NCI-H526 (cell line): Measurements from ENCODE around the gene MAP2.

Experiments used
- DNase-seq, 2 experiments: peaks; one replicate each; lab custom pipeline; 2025; lab: John Stamatoyannopoulos, UW

Gene MAP2

GRCh38 chr2:209533391-209533790, 109.5 kb downstream of the MAP2 start:
- DNase-seq, result no peak

GRCh38 chr2:209534228-209534627, 110.4 kb downstream of the MAP2 start:
- no peak for DNase-seq

GRCh38 chr2:209536363-209536762, 112.5 kb downstream of the MAP2 start:
- no peak for DNase-seq

GRCh38 chr2:209547726-209548125, 123.9 kb downstream of the MAP2 start:
- no peak for DNase-seq

- no peak for DNase-seq
These were observed 125.7 kb downstream of the MAP2 start for GRCh38 chr2:209549589-209549988.

GRCh38 chr2:209553913-209554312, 130.1 kb downstream of the MAP2 start:
- no peak for DNase-seq

GRCh38 chr2:209556354-209556961, 132.6 kb downstream of the MAP2 start:
- DNase-seq, result peak in 1 of 2 experiments; percentile 36

- no peak for DNase-seq
These were observed 137.1 kb downstream of the MAP2 start for GRCh38 chr2:209560911-209561310.

- no peak for DNase-seq
These were observed 139.6 kb downstream of the MAP2 start for GRCh38 chr2:209563453-209563852.

- DNase-seq, result no peak
These were observed 141.0 kb downstream of the MAP2 start for GRCh38 chr2:209564816-209565215.

- DNase-seq, result no peak
These were observed 142.2 kb downstream of the MAP2 start for GRCh38 chr2:209565896-209566582.

- DNase-seq, result no peak
These were observed 146.3 kb downstream of the MAP2 start for GRCh38 chr2:209570194-209570593.

- no peak for DNase-seq
These were observed 150.7 kb downstream of the MAP2 start for GRCh38 chr2:209574515-209574914.

GRCh38 chr2:209577376-209578357, 153.8 kb downstream of the MAP2 start:
- DNase-seq, result peak in 1 of 2 experiments; percentile 44

GRCh38 chr2:209578394-209579001, 154.7 kb downstream of the MAP2 start:
- DNase-seq, result no peak

- no peak for DNase-seq
These were observed 155.4 kb downstream of the MAP2 start for GRCh38 chr2:209579230-209579749.

- DNase-seq, result no peak
These were observed 157.2 kb downstream of the MAP2 start for GRCh38 chr2:209581040-209581439.

- no peak for DNase-seq
These were observed 158.4 kb downstream of the MAP2 start for GRCh38 chr2:209582281-209582680.

- no peak for DNase-seq
These were observed 160.6 kb downstream of the MAP2 start for GRCh38 chr2:209584472-209584871.

GRCh38 chr2:209584915-209585314, 161.1 kb downstream of the MAP2 start:
- DNase-seq, result no peak

- DNase-seq, result peak in 1 of 2 experiments; percentile 38
These were observed 167.2 kb downstream of the MAP2 start for GRCh38 chr2:209591021-209591420.

GRCh38 chr2:209592106-209592505, 168.3 kb downstream of the MAP2 start:
- DNase-seq, result no peak
